Sigmoid colon (tissue), 4 donors: ENCODE data around the gene PNPLA6.

Experiments used
- CTCF ChIP-seq, 4 experiments: fragments of 450-650 bp in 3 of 4; fragments of 200-600 bp in 1 of 4; IDR thresholded peaks; one replicate each; pipeline ENCODE4 v1.5.1; 2016 to 2019; ENCODE audit warnings: antibody characterized with exemption in 4 of 4, mild to moderate bottlenecking in 3 of 4, moderate library complexity in 2 of 4
- POLR2AphosphoS5 ChIP-seq, 4 donors: sonication (generic); formaldehyde crosslinking; IDR thresholded peaks; one replicate each; pipeline ENCODE4 v1.6.1; 2017; ENCODE audit warnings: antibody characterized with exemption in 4 of 4

GRCh38 chr19:7562646-7563393, 27.3 kb downstream of the PNPLA6 start:
- TF ChIP-seq CTCF (IDR thresholded peaks at IDR 0.05) = no peak
- TF ChIP-seq POLR2AphosphoS5 (IDR thresholded peaks at IDR 0.05) = no peak
